GM19455 (cell line): ENCODE measurements around the gene RACGAP1.
A peak's percentile ranks its signal among the peaks of the same experiment; 100 is the strongest.

Experiments used
- ATAC-seq: cut with Tn5 transposase; IDR thresholded peaks from one replicate; pipeline ENCODE4 v1.9.1; 2021; ENCODE audit not compliant: unreplicated experiment

Gene RACGAP1

GRCh38 chr12:49956663-49957569 is 68.4 kb downstream of the RACGAP1 start:
- ATAC-seq, result no peak

- no peak for ATAC-seq
Measured at GRCh38 chr12:49955899-49956662, 69.2 kb downstream of the RACGAP1 start.

GRCh38 chr12:49954863-49955830 is 70.1 kb downstream of the RACGAP1 start:
- ATAC-seq, result no peak

- no peak for ATAC-seq
Measured at GRCh38 chr12:49953961-49954846, 71.1 kb downstream of the RACGAP1 start.

- ATAC-seq, result no peak
Measured at GRCh38 chr12:49953151-49953550, 72.1 kb downstream of the RACGAP1 start.

- no peak for ATAC-seq
Measured at GRCh38 chr12:49952391-49953055, 72.8 kb downstream of the RACGAP1 start.

GRCh38 chr12:49951411-49952240 is 73.7 kb downstream of the RACGAP1 start:
- no peak for ATAC-seq

GRCh38 chr12:49950273-49951251 is 74.7 kb downstream of the RACGAP1 start, which contains the start of gene AQP2:
AQP2 (plus strand) TSS chr12:49950737; CDS start chr12:49950831, 94 bp downstream.
- ATAC-seq, result no peak

- ATAC-seq, result no peak
Measured at GRCh38 chr12:49949866-49950265, 75.4 kb downstream of the RACGAP1 start.

- ATAC-seq, result no peak
Measured at GRCh38 chr12:49948866-49949845, 76.1 kb downstream of the RACGAP1 start.

GRCh38 chr12:49947593-49948226 is 77.6 kb downstream of the RACGAP1 start:
- ATAC-seq, result no peak

GRCh38 chr12:49946497-49946896 is 78.8 kb downstream of the RACGAP1 start:
- ATAC-seq, result no peak

GRCh38 chr12:49946086-49946485 is 79.2 kb downstream of the RACGAP1 start:
- no peak for ATAC-seq

- peak; percentile 66 for ATAC-seq
Measured at GRCh38 chr12:49945394-49946080, 79.8 kb downstream of the RACGAP1 start.

- no peak for ATAC-seq
Measured at GRCh38 chr12:49944718-49945117, 80.6 kb downstream of the RACGAP1 start.
